HepG2 (cell line): ENCODE results near the gene PIWIL1.

Experiments
- EZH2 ChIP-seq: conservative IDR thresholded peaks from 2 replicates; pipeline ENCODE4 v1.6.1; 2012; ENCODE audit warnings: mild to moderate bottlenecking, low read depth, low read length, moderate library complexity
- FOXO1 ChIP-seq: sonication (generic); formaldehyde crosslinking; IDR thresholded peaks from 2 replicates; pipeline ENCODE4 v1.4.0; 2020; ENCODE audit warnings: missing genetic modification reagents
- KLF9 ChIP-seq: IDR thresholded peaks from 2 replicates; pipeline ENCODE4 v1.6.1; 2016; ENCODE audit warnings: low read depth
- NFE2 ChIP-seq: sonication (generic); formaldehyde crosslinking; IDR thresholded peaks from 2 replicates; pipeline ENCODE4 v1.4.0; 2020; ENCODE audit warnings: missing genetic modification reagents
- ZFP90 ChIP-seq: sonication (generic); formaldehyde crosslinking; IDR thresholded peaks from 2 replicates; pipeline ENCODE4 v1.8.0; 2022; ENCODE audit warnings: missing genetic modification reagents, mild to moderate bottlenecking, inconsistent platforms, borderline replicate concordance
- TF ChIP-seq, protein P1 (sequence below), 2 experiments: IDR thresholded peaks; 2 replicates each; pipeline ENCODE4 v1.6.1; 2011 to 2012; ENCODE audit warnings: low read length in 2 of 2, borderline replicate concordance in 1 of 2, low read depth in 1 of 2, mild to moderate bottlenecking in 1 of 2, moderate library complexity in 1 of 2
- TF ChIP-seq, protein P2 (sequence below): IDR thresholded peaks from 2 replicates; pipeline ENCODE4 v1.6.1; 2012; ENCODE audit warnings: inconsistent platforms

DNA sequence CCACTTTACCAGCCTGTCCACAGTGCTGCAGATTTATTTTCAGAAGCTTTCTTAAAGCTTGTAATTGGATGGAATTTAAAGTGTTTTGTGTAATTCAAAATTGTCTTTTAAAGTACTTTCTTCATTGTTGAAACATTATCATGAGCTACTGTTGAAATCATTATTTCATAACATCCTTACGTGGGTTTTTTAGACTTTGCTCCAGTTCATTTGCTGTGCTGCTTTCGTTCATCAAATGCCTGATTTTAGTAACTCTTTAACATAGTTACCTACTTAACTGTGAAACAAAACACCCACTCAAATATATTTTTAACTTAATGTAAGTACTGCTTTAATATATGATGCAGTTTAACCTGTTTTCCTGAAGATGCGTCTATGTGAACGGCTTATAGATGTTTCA, 47.5 kb downstream of the PIWIL1 start:
- TF ChIP-seq NFE2 (CRISPR knock-in tag) (no peak), ZFP90 (no peak), FOXO1 (no peak), EZH2 (no peak), KLF9 (no peak)
- TF ChIP-seq, protein P1, sequence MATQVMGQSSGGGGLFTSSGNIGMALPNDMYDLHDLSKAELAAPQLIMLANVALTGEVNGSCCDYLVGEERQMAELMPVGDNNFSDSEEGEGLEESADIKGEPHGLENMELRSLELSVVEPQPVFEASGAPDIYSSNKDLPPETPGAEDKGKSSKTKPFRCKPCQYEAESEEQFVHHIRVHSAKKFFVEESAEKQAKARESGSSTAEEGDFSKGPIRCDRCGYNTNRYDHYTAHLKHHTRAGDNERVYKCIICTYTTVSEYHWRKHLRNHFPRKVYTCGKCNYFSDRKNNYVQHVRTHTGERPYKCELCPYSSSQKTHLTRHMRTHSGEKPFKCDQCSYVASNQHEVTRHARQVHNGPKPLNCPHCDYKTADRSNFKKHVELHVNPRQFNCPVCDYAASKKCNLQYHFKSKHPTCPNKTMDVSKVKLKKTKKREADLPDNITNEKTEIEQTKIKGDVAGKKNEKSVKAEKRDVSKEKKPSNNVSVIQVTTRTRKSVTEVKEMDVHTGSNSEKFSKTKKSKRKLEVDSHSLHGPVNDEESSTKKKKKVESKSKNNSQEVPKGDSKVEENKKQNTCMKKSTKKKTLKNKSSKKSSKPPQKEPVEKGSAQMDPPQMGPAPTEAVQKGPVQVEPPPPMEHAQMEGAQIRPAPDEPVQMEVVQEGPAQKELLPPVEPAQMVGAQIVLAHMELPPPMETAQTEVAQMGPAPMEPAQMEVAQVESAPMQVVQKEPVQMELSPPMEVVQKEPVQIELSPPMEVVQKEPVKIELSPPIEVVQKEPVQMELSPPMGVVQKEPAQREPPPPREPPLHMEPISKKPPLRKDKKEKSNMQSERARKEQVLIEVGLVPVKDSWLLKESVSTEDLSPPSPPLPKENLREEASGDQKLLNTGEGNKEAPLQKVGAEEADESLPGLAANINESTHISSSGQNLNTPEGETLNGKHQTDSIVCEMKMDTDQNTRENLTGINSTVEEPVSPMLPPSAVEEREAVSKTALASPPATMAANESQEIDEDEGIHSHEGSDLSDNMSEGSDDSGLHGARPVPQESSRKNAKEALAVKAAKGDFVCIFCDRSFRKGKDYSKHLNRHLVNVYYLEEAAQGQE (IDR thresholded peaks at IDR 0.05; ENCODE audit: borderline replicate concordance in 1 of 2, low read depth in 1 of 2, low read length in 2 of 2) = no peak
- TF ChIP-seq, protein P2, sequence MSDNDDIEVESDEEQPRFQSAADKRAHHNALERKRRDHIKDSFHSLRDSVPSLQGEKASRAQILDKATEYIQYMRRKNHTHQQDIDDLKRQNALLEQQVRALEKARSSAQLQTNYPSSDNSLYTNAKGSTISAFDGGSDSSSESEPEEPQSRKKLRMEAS = no peak
